Cardiac fibroblast (primary cell): Measurements from ENCODE around the gene BBOF1.

Experiments used
- DNase-seq, 2 donors: peaks; one replicate each; pipeline versions ENCODE4 v3.0.0 to v3.0.0-alpha.2; 2010; ENCODE audit warnings: low read depth in 2 of 2
- H3K4me3 ChIP-seq, 2 donors: replicated peaks in 1 of 2; 1 replicate in 1 of 2; 2 replicates in 1 of 2; pipeline ENCODE4 v1.5.1; 2011; ENCODE audit warnings: low read depth in 2 of 2, low read length in 2 of 2, mild to moderate bottlenecking in 2 of 2, moderate library complexity in 1 of 2
- TF ChIP-seq, protein P1 (sequence below): IDR thresholded peaks from one replicate; pipeline ENCODE4 v1.5.1; 2011; ENCODE audit warnings: low read depth, mild to moderate bottlenecking, low read length, inconsistent platforms

Gene BBOF1

DNA sequence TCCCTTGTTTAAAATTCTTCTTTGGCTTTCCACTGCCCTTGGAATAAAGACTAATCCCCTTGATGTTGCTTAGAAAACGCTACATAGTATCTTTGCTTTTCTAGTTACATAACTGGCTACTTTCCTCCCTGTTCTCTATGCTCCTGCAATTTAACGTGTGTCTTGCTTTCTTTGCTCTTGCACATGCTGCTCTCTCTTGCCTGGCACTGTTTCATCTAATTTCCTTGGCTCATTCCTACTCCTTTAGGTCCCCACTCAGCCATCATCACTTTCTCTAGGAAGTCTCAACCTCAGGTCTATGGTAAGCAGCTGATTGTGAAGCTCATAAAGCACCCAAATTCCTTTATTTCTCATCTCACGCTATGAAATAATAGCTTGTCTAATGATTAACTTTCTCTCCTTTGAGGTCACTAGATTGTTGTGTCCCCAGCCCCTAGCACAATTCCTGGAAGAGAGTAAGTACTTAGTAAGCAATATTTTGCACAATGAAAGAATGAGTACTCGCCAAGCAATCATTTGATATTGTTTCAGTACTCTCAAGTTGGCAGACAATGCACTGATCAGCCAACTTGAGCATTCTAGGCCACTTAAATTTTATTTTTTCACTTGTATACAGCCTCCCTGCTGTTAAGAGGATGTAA lies 61.8 kb downstream of the BBOF1 start:
- TF ChIP-seq, protein P1, sequence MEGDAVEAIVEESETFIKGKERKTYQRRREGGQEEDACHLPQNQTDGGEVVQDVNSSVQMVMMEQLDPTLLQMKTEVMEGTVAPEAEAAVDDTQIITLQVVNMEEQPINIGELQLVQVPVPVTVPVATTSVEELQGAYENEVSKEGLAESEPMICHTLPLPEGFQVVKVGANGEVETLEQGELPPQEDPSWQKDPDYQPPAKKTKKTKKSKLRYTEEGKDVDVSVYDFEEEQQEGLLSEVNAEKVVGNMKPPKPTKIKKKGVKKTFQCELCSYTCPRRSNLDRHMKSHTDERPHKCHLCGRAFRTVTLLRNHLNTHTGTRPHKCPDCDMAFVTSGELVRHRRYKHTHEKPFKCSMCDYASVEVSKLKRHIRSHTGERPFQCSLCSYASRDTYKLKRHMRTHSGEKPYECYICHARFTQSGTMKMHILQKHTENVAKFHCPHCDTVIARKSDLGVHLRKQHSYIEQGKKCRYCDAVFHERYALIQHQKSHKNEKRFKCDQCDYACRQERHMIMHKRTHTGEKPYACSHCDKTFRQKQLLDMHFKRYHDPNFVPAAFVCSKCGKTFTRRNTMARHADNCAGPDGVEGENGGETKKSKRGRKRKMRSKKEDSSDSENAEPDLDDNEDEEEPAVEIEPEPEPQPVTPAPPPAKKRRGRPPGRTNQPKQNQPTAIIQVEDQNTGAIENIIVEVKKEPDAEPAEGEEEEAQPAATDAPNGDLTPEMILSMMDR: no peak
- DNase-seq: peak; percentile 21 to 35
- no peak overlapping the region for H3K4me3 ChIP-seq

DNA sequence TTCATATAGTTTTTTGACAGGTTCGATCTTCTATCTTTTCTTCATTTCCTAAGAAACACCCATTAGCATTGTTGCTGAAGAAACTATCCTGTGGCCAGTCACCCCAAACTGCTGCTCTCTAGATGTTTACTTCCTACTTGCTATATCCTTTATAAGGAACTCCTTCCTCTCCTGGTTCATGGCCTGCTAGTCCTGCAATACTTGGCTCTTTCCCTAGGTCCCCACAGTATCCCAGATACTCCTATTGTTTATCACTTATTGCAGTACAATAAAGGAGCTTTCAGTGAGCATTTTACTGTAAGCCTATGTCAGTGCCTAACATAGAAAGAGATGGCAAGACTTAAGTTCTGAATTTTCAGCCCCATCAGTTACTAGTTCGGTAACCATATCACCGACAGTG lies 62.3 kb downstream of the BBOF1 start:
- TF ChIP-seq, protein P1: no peak

DNA sequence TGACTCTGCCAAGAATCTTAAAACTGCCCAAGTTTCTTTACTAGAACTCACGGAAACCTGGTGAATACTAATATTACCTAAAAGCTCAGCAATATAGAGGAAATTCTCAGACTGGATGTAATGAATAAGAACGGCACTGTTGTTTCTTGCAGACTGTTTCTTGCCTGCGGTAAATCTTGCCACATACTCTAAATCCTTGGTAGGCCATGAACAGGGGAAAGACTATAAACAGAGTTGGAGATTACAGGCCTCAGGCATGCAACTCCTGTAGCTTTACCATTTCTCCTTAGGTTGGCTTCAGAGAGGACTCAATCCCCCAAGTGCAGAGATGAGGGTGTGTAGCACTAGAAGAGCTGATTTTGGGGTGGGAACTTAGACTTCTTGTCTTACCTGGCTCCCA lies 64.0 kb downstream of the BBOF1 start:
- TF ChIP-seq, protein P1: no peak
- H3K4me3 ChIP-seq: no peak overlapping the region

More for the DNA sequence above, 62.3 kb downstream of the BBOF1 start:
- no peak overlapping the region for H3K4me3 ChIP-seq
- DNase-seq: peak in 1 of 2 donors; percentile 45

DNA sequence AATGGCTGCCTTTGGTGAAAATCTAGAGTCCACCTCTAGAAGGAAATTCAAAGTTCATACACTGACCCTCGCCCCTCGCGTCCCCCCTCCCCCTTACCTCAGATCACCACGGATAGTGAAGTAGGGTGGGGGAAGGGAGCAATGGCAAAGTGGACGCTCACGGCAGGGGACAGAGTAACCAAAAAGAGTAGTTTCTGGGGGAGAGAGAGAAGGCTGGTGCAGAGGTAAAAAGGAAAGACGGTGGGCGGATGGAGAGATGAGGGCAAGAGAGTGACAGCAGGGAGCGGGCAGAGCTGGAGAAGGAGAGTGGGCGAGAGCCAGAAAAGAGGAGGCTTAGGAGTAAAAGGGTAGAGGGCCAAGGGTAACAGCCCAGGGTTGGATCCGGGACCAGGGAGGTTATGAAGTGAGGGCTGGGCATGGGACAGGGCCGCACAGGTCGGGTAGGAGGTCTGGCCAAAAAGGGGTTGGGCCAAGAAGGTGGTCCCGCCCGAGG lies 64.7 kb downstream of the BBOF1 start:
- no peak for DNase-seq
- H3K4me3 ChIP-seq: peak overlapping the region; percentile 84 to 92
- TF ChIP-seq, protein P1: no peak

More for the DNA sequence above, 64.0 kb downstream of the BBOF1 start:
- no peak for DNase-seq

DNA sequence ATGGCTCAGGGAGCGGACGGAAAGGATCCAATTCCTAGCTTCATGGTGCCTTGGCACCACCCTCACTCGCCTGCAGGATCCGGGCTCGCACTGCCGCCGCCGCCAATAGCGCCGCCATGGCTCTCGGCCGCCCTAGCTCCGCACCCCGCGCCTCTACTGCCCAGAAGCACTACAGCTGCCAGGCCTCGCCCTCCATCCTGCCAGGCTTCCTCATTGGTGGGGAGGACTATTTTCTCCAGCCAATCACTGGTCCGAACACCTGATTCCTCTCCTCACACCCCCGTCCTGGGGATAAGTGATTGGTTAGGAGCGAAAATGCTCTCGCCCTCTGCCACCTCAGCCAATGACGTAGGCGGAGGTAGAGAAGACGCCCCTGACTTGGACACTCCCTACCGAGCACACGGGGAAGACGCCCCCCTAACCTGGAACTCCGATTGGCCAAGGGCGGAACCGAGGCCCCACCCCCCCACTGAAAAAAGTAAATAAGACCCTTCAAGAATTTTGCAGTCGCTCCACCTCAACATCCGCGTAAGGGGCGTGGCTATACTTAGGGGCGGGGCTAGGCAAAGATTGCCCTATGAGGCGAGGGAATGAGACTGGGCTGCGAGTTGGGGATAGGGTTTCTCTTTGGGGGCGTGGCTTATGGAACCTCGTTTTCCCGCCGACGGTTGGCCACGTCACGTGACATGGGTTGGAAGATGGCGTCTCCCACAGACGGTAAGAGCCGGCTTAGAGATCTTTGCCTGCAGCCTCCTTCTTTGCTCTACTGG lies 65.3 kb downstream of the BBOF1 start, which contains the start of the genes ALDH6A1 and LIN52:
Gene ALDH6A1 (minus strand): TSS at position 177 of the 770 bp plus-strand sequence. CDS start 59 bp downstream, at position 118.
Gene LIN52 (plus strand): TSS at position 680 of the 770 bp plus-strand sequence. CDS start 19 bp downstream, at position 699.
- H3K4me3 ChIP-seq: peak within 1 kb of the TSS; percentile 87 to 92

DNA sequence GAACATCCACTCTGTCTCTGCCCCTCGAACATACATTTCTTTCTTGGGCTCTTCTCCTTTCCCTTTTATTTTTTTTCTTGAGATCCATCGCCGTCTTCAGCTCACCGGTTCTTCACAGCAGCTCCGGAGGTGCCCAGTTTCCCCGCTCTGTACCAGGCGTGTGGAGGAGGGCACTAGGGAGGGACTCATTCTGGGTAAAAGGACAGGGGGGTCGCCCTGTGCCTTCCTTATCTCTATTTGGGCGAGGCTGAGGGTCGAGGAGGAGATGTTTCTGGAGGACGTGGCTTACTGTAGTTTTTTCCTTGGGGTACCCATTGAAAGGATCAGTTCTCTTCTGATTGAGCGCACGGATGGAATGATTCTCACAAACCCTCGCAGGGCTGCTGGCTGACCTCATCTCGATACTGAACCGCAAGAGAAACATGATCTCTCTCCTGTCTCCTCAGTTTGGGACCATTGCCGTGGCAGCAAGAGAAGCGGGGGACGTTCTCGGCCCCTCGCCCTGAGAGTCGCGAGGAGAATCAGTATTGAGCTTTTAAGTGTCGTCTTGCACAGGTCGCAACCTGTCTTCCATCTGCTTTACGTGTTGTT lies 66.0 kb downstream of the BBOF1 start:
- H3K4me3 ChIP-seq: peak overlapping the region; percentile 74 to 87
- TF ChIP-seq, protein P1: no peak
- DNase-seq: peak; percentile 22 to 44

More for the DNA sequence above, 65.3 kb downstream of the BBOF1 start, which contains the start of the genes ALDH6A1 and LIN52:
- TF ChIP-seq, protein P1: no peak
- DNase-seq: peak; percentile 100
